Hepatocyte (in vitro differentiated cells): ENCODE measurements around the gene SIRPG.

Experiments
- EZH2 ChIP-seq: fragments of 200-600 bp; sonication (generic); IDR thresholded peaks from 2 replicates; pipeline ENCODE4 v1.6.1; 2016; ENCODE audit warnings: antibody characterized with exemption, mild to moderate bottlenecking, borderline replicate concordance
- TF ChIP-seq, protein P1 (sequence below): fragments of 200-600 bp; sonication (generic); IDR thresholded peaks from 2 replicates; pipeline ENCODE4 v1.5.1; 2016; ENCODE audit warnings: antibody characterized with exemption, mild to moderate bottlenecking; ENCODE audit not compliant: poor library complexity

DNA sequence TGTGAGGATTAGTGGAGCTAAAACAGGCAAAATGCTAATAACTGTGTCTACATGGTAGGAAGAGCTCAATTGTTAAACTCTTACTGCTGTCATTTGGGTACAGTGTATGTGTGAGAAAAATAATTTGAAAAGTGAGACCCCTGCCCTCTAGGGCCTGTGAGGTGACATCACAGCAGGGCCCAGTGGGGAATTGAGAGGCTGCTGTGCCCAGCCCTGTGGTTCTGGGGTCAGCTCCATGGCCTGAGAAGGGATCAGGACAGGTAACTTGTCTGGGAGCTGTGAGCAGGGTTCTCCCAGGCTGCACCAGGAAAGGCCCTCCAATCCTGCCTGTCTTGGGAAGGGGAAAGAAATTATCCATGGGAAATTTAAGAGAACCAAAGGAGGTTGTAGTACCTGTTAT is 39.1 kb downstream of the SIRPG start:
- TF ChIP-seq, protein P1, sequence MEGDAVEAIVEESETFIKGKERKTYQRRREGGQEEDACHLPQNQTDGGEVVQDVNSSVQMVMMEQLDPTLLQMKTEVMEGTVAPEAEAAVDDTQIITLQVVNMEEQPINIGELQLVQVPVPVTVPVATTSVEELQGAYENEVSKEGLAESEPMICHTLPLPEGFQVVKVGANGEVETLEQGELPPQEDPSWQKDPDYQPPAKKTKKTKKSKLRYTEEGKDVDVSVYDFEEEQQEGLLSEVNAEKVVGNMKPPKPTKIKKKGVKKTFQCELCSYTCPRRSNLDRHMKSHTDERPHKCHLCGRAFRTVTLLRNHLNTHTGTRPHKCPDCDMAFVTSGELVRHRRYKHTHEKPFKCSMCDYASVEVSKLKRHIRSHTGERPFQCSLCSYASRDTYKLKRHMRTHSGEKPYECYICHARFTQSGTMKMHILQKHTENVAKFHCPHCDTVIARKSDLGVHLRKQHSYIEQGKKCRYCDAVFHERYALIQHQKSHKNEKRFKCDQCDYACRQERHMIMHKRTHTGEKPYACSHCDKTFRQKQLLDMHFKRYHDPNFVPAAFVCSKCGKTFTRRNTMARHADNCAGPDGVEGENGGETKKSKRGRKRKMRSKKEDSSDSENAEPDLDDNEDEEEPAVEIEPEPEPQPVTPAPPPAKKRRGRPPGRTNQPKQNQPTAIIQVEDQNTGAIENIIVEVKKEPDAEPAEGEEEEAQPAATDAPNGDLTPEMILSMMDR, result no peak
- TF ChIP-seq EZH2, result no peak
